ENCODE measurements around the gene DUSP6.

DUSP6 gene

GRCh38 chr12:89358805-89359204 lies 6.5 kb upstream of the DUSP6 start:
- H3K4me3 ChIP-seq (ENCODE audit: low read depth, low read length), result no peak overlapping the region

GRCh38 chr12:89357297-89357730 lies 5.0 kb upstream of the DUSP6 start:
- H3K4me3 ChIP-seq (ENCODE audit: low read depth, low read length), result no peak overlapping the region
- in situ Hi-C loops (cut with HindIII; ENCODE audit: low sequenced_read_pairs), result no loop called here
- DNase-seq (ENCODE audit: low read depth, low spot score), result no peak
- no peak for TF ChIP-seq CTCF (IDR thresholded peaks at IDR 0.05; ENCODE audit: low read depth, low read length)

More at GRCh38 chr12:89358805-89359204, 6.5 kb upstream of the DUSP6 start:
- in situ Hi-C loops (cut with HindIII; ENCODE audit: low sequenced_read_pairs), result no loop called here
- TF ChIP-seq CTCF (IDR thresholded peaks at IDR 0.05; ENCODE audit: low read depth, low read length), result no peak
- no peak for DNase-seq (ENCODE audit: low read depth, low spot score)

- TF ChIP-seq CTCF (IDR thresholded peaks at IDR 0.05; ENCODE audit: low read depth, low read length), result no peak
- in situ Hi-C loops (cut with HindIII; ENCODE audit: low sequenced_read_pairs), result no loop called here
- no peak overlapping the region for H3K4me3 ChIP-seq (ENCODE audit: low read depth, low read length)
- DNase-seq (ENCODE audit: low read depth, low spot score), result no peak
Observed at GRCh38 chr12:89356069-89356665, 3.9 kb upstream of the DUSP6 start.

GRCh38 chr12:89355243-89356068 lies 3.2 kb upstream of the DUSP6 start:
- peak overlapping the region; percentile 88 for H3K4me3 ChIP-seq (ENCODE audit: low read depth, low read length)
- peak; percentile 20 for DNase-seq (ENCODE audit: low read depth, low spot score)
- TF ChIP-seq CTCF (IDR thresholded peaks at IDR 0.05; ENCODE audit: low read depth, low read length), result no peak
- in situ Hi-C loops (cut with HindIII; ENCODE audit: low sequenced_read_pairs), result no loop called here

- peak; percentile 56 for DNase-seq (ENCODE audit: low read depth, low spot score)
- H3K4me3 ChIP-seq (ENCODE audit: low read depth, low read length), result peak overlapping the region; percentile 88
- in situ Hi-C loops (cut with HindIII; ENCODE audit: low sequenced_read_pairs), result no loop called here
- no peak for TF ChIP-seq CTCF (IDR thresholded peaks at IDR 0.05; ENCODE audit: low read depth, low read length)
Observed at GRCh38 chr12:89354612-89355067, 2.3 kb upstream of the DUSP6 start.

GRCh38 chr12:89353823-89354611 lies 1.7 kb upstream of the DUSP6 start:
- no peak for TF ChIP-seq CTCF (IDR thresholded peaks at IDR 0.05; ENCODE audit: low read depth, low read length)
- peak; percentile 70 for DNase-seq (ENCODE audit: low read depth, low spot score)
- in situ Hi-C loops (cut with HindIII; ENCODE audit: low sequenced_read_pairs), result no loop called here

More at GRCh38 chr12:89353823-89354611, 1.7 kb upstream of the DUSP6 start:
- peak overlapping the region; percentile 88 for H3K4me3 ChIP-seq (ENCODE audit: low read depth, low read length)
